Body of pancreas (tissue), 4 donors: Measurements from ENCODE around the gene BAHCC1.

Experiments
- POLR2A ChIP-seq, 3 donors: fragments of 450-650 bp; IDR thresholded peaks; one replicate each; pipeline ENCODE4 v1.6.1; 2016; ENCODE audit warnings: antibody characterized with exemption in 3 of 3, mild to moderate bottlenecking in 2 of 3
- TF ChIP-seq, protein P1 (sequence below), 7 experiments: fragments of 450-650 bp in 4 of 7; fragments of 200-600 bp in 3 of 7; sonication (generic) in 3 of 7; IDR thresholded peaks; one replicate each; pipeline ENCODE4 v1.5.1; 2016 to 2019; ENCODE audit warnings: antibody characterized with exemption in 7 of 7

DNA sequence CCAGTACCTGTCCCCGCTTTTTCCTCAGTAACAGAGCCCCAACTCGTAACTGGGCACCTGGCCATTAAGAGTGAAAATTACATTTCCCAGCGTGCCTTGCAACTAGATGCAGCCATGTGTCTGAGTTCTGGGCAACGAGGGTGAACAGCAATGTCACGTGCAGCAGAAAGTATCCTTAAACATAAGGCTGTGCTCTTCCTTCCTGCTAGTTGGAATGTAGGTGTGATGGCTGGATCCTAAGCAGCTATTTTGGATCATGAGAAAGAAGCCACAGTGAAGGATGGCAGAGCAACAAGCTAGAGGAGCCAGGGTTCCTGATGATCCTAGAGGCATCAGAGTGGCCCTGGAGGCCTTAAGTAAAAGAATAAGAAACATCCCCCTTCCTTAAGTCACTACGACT, 81.4 kb downstream of the BAHCC1 start:
- TF ChIP-seq, protein P1, sequence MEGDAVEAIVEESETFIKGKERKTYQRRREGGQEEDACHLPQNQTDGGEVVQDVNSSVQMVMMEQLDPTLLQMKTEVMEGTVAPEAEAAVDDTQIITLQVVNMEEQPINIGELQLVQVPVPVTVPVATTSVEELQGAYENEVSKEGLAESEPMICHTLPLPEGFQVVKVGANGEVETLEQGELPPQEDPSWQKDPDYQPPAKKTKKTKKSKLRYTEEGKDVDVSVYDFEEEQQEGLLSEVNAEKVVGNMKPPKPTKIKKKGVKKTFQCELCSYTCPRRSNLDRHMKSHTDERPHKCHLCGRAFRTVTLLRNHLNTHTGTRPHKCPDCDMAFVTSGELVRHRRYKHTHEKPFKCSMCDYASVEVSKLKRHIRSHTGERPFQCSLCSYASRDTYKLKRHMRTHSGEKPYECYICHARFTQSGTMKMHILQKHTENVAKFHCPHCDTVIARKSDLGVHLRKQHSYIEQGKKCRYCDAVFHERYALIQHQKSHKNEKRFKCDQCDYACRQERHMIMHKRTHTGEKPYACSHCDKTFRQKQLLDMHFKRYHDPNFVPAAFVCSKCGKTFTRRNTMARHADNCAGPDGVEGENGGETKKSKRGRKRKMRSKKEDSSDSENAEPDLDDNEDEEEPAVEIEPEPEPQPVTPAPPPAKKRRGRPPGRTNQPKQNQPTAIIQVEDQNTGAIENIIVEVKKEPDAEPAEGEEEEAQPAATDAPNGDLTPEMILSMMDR (IDR thresholded peaks at IDR 0.05), result no peak
- TF ChIP-seq POLR2A (IDR thresholded peaks at IDR 0.05), result no peak
